Thoracic aorta (tissue), 2 donors: Measurements from ENCODE around the gene C16orf54. TPM values are rescaled to one million over a fixed set of nuclear protein-coding genes. Genes with fewer than 3 reads are reported as not detected.
"Not testable (repeated sequence)": the region's sequence is repeated elsewhere in the genome, so short reads cannot be mapped to it uniquely, and the experiment has no call there.

ENCODE experiments used
- ATAC-seq: fragments of 150-250 bp; one replicate; pipeline ENCODE4 v1.8.0; 2017; ENCODE audit warnings: low read depth; ENCODE audit not compliant: insufficient number of reproducible peaks, low FRiP score
- DNase-seq: peaks from one replicate; pipeline ENCODE4 v3.0.0-alpha.2; 2020; ENCODE audit warnings: low spot score
- H3K27ac ChIP-seq, 2 donors: fragments of 200-600 bp; sonication (generic); 1 replicate in 1 of 2; 2 replicates in 1 of 2; pipeline ENCODE4 v1.5.1; 2016; ENCODE audit warnings: mild to moderate bottlenecking in 2 of 2, moderate library complexity in 2 of 2
- H3K27me3 ChIP-seq: fragments of 200-600 bp; sonication (generic); replicated peaks from 2 replicates; pipeline ENCODE4 v1.6.0; 2016; ENCODE audit warnings: mild to moderate bottlenecking; ENCODE audit not compliant: insufficient read depth
- H3K36me3 ChIP-seq: fragments of 200-600 bp; sonication (generic); one replicate; pipeline ENCODE4 v1.5.1; 2016
- H3K4me1 ChIP-seq, 2 donors: fragments of 200-600 bp; sonication (generic); 1 replicate in 1 of 2; 2 replicates in 1 of 2; pipeline versions ENCODE4 v1.5.1 to v1.6.0; 2016; ENCODE audit warnings: low read depth in 2 of 2, mild to moderate bottlenecking in 1 of 2; ENCODE audit not compliant: control insufficient read depth in 1 of 2
- H3K4me3 ChIP-seq: fragments of 200-600 bp; sonication (generic); 2 replicates; pipeline ENCODE4 v1.5.1; 2016; ENCODE audit warnings: mild to moderate bottlenecking
- H3K9me3 ChIP-seq: fragments of 200-600 bp; sonication (generic); 2 replicates; pipeline ENCODE4 v1.5.1; 2016
- total RNA-seq, 2 donors: library from RNA; depleted of rRNA; stranded (reverse); fragments of >200 nt; gene quantifications; one replicate each; pipeline versions ENCODE4 v1.1.0 to v1.2.3, GENCODE V29; 2016
- TF ChIP-seq, protein P1 (sequence below): fragments of 200-600 bp; sonication (generic); IDR thresholded peaks from one replicate; pipeline ENCODE4 v1.5.1; 2019; ENCODE audit warnings: antibody characterized with exemption

The C16orf54 gene
- total RNA-seq, 2 donors from 2014 or later = 2.8 to 3.4 TPM

DNA sequence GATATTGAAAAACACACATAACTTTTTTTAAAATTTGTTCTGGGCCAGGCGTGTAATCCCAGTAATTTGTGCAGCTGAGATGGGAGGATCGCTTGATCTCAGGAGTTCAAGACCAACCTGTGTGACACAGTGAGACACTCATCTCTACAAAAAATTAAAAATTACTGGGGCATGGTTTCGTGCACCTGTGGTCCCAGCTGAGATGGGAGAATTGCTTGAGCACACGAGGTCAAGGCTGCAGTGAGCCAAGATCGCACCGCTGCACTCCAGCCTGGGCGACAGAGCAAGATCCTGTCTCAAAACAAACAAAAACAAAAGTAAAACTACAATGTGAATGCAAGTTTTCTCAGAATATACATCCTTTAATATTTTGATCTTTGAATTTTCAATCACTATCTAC lies 15.1 kb downstream of the C16orf54 start:
- H3K36me3 ChIP-seq = no peaks in the 10 kb centered on the region
- no peak overlapping the region for H3K27ac ChIP-seq
- ATAC-seq (no peak), DNase-seq (no peak)
- H3K27me3 ChIP-seq = no peaks in the 10 kb centered on the region
- H3K9me3 ChIP-seq = no peaks in the 10 kb centered on the region
- H3K4me3 ChIP-seq = no peak overlapping the region
- H3K4me1 ChIP-seq = no peaks in the 10 kb centered on the region
- TF ChIP-seq, protein P1, sequence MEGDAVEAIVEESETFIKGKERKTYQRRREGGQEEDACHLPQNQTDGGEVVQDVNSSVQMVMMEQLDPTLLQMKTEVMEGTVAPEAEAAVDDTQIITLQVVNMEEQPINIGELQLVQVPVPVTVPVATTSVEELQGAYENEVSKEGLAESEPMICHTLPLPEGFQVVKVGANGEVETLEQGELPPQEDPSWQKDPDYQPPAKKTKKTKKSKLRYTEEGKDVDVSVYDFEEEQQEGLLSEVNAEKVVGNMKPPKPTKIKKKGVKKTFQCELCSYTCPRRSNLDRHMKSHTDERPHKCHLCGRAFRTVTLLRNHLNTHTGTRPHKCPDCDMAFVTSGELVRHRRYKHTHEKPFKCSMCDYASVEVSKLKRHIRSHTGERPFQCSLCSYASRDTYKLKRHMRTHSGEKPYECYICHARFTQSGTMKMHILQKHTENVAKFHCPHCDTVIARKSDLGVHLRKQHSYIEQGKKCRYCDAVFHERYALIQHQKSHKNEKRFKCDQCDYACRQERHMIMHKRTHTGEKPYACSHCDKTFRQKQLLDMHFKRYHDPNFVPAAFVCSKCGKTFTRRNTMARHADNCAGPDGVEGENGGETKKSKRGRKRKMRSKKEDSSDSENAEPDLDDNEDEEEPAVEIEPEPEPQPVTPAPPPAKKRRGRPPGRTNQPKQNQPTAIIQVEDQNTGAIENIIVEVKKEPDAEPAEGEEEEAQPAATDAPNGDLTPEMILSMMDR = no peak

DNA sequence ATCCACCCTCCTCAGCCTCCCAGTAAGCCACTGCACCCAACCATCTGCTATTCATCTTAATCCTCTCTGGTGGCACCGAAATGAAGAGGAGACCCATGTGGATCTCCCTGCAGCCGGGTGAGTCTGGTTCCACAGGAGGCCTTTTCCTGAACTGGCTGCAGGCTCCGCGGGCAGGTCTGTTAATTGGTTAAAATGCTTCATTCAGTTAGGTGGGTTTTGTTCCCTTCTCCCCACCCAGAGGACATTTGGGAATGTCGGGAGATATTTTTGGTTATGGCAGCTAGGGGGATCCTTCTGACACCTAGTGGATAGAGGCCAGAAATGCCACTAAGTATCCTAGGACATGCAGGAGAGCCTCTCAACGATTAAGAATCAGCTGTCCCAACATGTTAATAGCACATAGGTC lies 16.7 kb downstream of the C16orf54 start:
- Histone ChIP-seq H3K4me1 (no peaks in the 10 kb centered on the region), H3K4me3 (no peak overlapping the region), H3K27me3 (no peaks in the 10 kb centered on the region), H3K36me3 (no peaks in the 10 kb centered on the region), H3K9me3 (no peaks in the 10 kb centered on the region), H3K27ac (no peak overlapping the region)
- no peak for ATAC-seq
- TF ChIP-seq, protein P1 = peak; percentile 37
- no peak for DNase-seq

DNA sequence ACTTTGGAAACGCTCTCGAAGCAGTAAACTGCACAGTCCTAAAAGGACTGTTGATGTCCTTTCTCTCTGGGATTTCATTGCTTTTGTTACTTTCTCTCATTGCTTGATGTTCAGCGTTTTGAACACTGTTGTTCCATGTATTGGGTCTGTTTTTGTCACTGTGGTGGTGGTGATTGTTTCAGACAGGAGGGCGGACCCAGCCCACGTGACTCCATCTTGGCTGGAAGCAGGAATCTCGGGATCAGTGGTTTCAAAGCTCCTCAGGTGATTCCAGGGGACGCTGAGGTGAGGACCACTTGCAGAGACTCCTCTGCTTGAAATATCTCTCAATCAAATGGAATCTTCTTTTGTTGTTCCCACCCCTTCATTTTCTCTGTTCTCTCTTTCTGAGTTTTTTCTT lies 18.3 kb downstream of the C16orf54 start:
- H3K9me3 ChIP-seq = no peaks in the 10 kb centered on the region
- no peaks in the 10 kb centered on the region for H3K4me1 ChIP-seq
- TF ChIP-seq, protein P1 = no peak
- H3K4me3 ChIP-seq = no peak overlapping the region
- ATAC-seq (no peak), DNase-seq (no peak)
- H3K27ac ChIP-seq = no peak overlapping the region
- no peaks in the 10 kb centered on the region for H3K36me3 ChIP-seq
- no peaks in the 10 kb centered on the region for H3K27me3 ChIP-seq

DNA sequence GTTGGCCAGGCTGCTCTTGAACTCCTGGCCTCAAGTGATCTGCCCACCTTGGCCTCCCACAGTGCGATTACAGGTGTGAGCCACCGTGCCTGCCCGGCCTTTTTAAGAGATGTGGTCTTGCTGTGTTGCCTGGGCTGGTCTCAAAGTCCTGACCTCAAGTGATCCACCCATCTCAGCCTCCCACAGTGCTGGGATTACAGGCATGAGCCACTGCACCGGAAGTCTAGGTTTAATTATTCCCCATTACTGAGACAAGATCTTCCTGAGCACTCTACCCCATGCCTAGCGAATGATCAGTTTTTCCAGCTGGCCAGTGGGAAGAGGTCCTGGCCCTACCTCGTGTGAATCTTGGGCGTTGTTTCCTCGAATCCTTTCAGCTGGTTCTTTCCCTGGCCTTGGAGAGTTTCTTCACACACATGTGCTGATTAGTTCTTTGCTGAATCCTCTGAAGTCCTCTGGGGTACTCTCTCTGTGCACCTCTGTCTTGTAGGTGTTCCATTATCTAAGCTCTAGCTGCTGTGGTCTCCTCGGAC lies 18.9 kb downstream of the C16orf54 start:
- no peaks in the 10 kb centered on the region for H3K27me3 ChIP-seq
- no peaks in the 10 kb centered on the region for H3K36me3 ChIP-seq
- no peak for DNase-seq
- no peak overlapping the region for H3K4me3 ChIP-seq
- no peaks in the 10 kb centered on the region for H3K4me1 ChIP-seq
- ATAC-seq = no peak
- TF ChIP-seq, protein P1 = no peak
- no peaks in the 10 kb centered on the region for H3K9me3 ChIP-seq
- no peak overlapping the region for H3K27ac ChIP-seq

DNA sequence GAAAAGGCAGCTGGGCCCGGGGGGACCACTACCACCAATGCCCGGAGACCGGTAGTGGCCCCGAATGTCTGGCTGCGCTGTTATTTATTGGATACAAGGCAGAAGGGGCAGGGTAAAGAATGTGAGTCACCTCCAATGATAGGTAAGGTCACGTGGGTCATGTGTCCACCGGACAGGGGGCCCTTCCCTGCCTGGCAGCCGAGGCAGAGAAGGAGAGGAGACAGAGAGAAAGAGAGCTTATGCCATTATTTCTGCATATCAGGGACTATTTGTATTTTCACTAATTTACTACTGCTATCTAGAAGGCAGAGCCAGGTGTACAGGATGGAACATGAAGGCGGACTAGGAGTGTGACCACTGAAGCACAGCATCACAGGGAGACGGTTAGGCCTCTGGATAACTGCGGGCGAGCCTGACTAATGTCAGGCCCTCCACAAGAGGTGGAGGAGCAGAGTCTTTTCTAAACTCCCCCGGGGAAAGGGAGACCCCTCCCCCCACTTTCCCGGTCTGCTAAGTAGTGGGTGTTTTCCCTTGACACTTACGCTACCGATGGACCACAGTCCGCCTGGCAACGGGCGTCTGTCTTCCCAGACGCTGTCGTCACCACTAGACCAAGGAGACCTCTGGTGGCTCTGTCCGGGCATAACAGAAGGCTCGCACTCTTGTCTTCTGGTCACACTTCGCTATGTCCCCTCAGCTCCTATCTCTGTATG lies 24.5 kb downstream of the C16orf54 start:
- H3K4me3 ChIP-seq, H3K27ac ChIP-seq, ATAC-seq, H3K27me3 ChIP-seq, H3K9me3 ChIP-seq, H3K4me1 ChIP-seq, H3K36me3 ChIP-seq: not testable (repeated sequence)
- DNase-seq = peak; percentile 23
- TF ChIP-seq, protein P1 = peak; percentile 59
